DMS53 treated with DMSO at 0.1 percent for 48 hours (cell line): ENCODE results near the gene LRRC1.
A peak's percentile ranks its signal among the peaks of the same experiment; 100 is the strongest.

Source experiments
- DNase-seq: peaks from one replicate; lab custom pipeline; 2025; ENCODE audit not compliant: unreplicated experiment; lab: John Stamatoyannopoulos, UW

The LRRC1 gene

GRCh38 chr6:53845280-53846195 is 50.7 kb downstream of the LRRC1 start:
- DNase-seq: no peak

GRCh38 chr6:53846250-53846649 is 51.4 kb downstream of the LRRC1 start:
- no peak for DNase-seq

- no peak for DNase-seq
Observed at GRCh38 chr6:53847796-53848314, 53.0 kb downstream of the LRRC1 start.

GRCh38 chr6:53850527-53850926 is 55.7 kb downstream of the LRRC1 start:
- DNase-seq: no peak

GRCh38 chr6:53851561-53851960 is 56.8 kb downstream of the LRRC1 start:
- DNase-seq: no peak

GRCh38 chr6:53852805-53853204 is 58.0 kb downstream of the LRRC1 start:
- no peak for DNase-seq

GRCh38 chr6:53854843-53855567 is 60.2 kb downstream of the LRRC1 start:
- peak; percentile 13 for DNase-seq

GRCh38 chr6:53855940-53856339 is 61.1 kb downstream of the LRRC1 start:
- no peak for DNase-seq

GRCh38 chr6:53857318-53858094 is 62.7 kb downstream of the LRRC1 start:
- DNase-seq: no peak

GRCh38 chr6:53858196-53858595 is 63.4 kb downstream of the LRRC1 start:
- no peak for DNase-seq

GRCh38 chr6:53858913-53859312 is 64.1 kb downstream of the LRRC1 start:
- DNase-seq: no peak

GRCh38 chr6:53860511-53860910 is 65.7 kb downstream of the LRRC1 start:
- DNase-seq: no peak

- DNase-seq: no peak
Observed at GRCh38 chr6:53861518-53861917, 66.7 kb downstream of the LRRC1 start.

- no peak for DNase-seq
Observed at GRCh38 chr6:53862662-53863462, 68.1 kb downstream of the LRRC1 start.

GRCh38 chr6:53864781-53865180 is 70.0 kb downstream of the LRRC1 start:
- DNase-seq: no peak

GRCh38 chr6:53866226-53866625 is 71.4 kb downstream of the LRRC1 start:
- DNase-seq: no peak

GRCh38 chr6:53868626-53869025 is 73.8 kb downstream of the LRRC1 start:
- DNase-seq: no peak

- DNase-seq: no peak
Observed at GRCh38 chr6:53869964-53870363, 75.2 kb downstream of the LRRC1 start.

- no peak for DNase-seq
Observed at GRCh38 chr6:53873922-53874321, 79.1 kb downstream of the LRRC1 start.

- no peak for DNase-seq
Observed at GRCh38 chr6:53874964-53875363, 80.2 kb downstream of the LRRC1 start.
